Heart right ventricle (tissue), 16 donors: Measurements from ENCODE around the gene LNPK. TPM values are rescaled to one million over a fixed set of nuclear protein-coding genes. Genes with fewer than 3 reads are reported as not detected.

Experiments used
- ATAC-seq, 8 donors: fragments of 200-7000 bp; cut with Tn5 transposase; one replicate each; pipeline ENCODE4 v1.9.1; 2020; ENCODE audit warnings: mild to moderate bottlenecking in 8 of 8, moderate library complexity in 8 of 8, moderate number of reproducible peaks in 1 of 8
- DNase-seq, 2 donors: peaks; one replicate each; pipeline ENCODE4 v3.0.0-alpha.2; 2020
- H3K27ac ChIP-seq, 10 donors: fragments of 200-600 bp; sonication (generic) in 2 of 10; one replicate each; pipeline versions ENCODE4 v1.5.0 to v1.8.0; 2020 to 2022; ENCODE audit warnings: mild to moderate bottlenecking in 3 of 10
- H3K27me3 ChIP-seq, 7 donors: fragments of 200-600 bp; one replicate each; pipeline ENCODE4 v1.8.0; 2021 to 2022; ENCODE audit warnings: mild to moderate bottlenecking in 2 of 7
- H3K36me3 ChIP-seq, 9 donors: fragments of 200-600 bp; sonication (generic) in 1 of 9; one replicate each; pipeline versions ENCODE4 v1.5.0 to v1.8.0; 2020 to 2022; ENCODE audit warnings: mild to moderate bottlenecking in 2 of 9
- H3K4me1 ChIP-seq, 9 donors: fragments of 200-600 bp; sonication (generic) in 1 of 9; one replicate each; pipeline versions ENCODE4 v1.5.0 to v1.8.0; 2020 to 2022; ENCODE audit warnings: mild to moderate bottlenecking in 4 of 9
- H3K4me3 ChIP-seq, 10 donors: fragments of 200-600 bp; sonication (generic) in 2 of 10; one replicate each; pipeline versions ENCODE4 v1.5.0 to v1.8.0; 2020 to 2022; ENCODE audit warnings: mild to moderate bottlenecking in 7 of 10, moderate library complexity in 2 of 10
- H3K9me3 ChIP-seq, 11 donors: fragments of 200-600 bp in 10 of 11; sonication (generic) in 2 of 11; one replicate each; pipeline versions ENCODE4 v1.5.0 to v1.8.0; 2013 to 2022; ENCODE audit warnings: mild to moderate bottlenecking in 2 of 11, control low read depth in 1 of 11, moderate library complexity in 1 of 11
- WGBS, 2 donors: extraction: QIAGEN DNeasy Blood & Tissue Kit; methylation state at CpG; one replicate each; pipeline ENCODE4 v1.1.7; 2013; ENCODE audit warnings: inconsistent platforms in 1 of 2; 5-methylcytosine and 5-hydroxymethylcytosine counted together
- intact Hi-C, 10 donors: fragments of 100-400 bp; cut with DNase I; formaldehyde crosslinking; loops; one replicate each; pipeline versions ENCODE4 v1.11.1 to v1.14.2; 2022
- polyA plus RNA-seq, 2 donors: library from polyadenylated mRNA; stranded (reverse); fragments of 200-250 nt; gene quantifications; one replicate each; pipeline ENCODE4 v1.2.3, GENCODE V29; 2013
- total RNA-seq, 10 donors: library from RNA; stranded (reverse); fragmentation: NEBNext Ultra II Directional in 3 of 10; extraction: Animal tissue kit (Norgen Biotek cat#: 25700) in 3 of 10; gene quantifications; one replicate each; pipeline versions ENCODE4 v1.2.1 to v1.2.4, GENCODE V29; 2021 to 2023
- TF ChIP-seq, protein P1 (sequence below), 9 donors: fragments of 200-600 bp; sonication (generic) in 2 of 9; IDR thresholded peaks; one replicate each; pipeline versions ENCODE4 v1.5.0 to v1.8.0; 2021 to 2022; ENCODE audit warnings: antibody characterized with exemption in 9 of 9, mild to moderate bottlenecking in 5 of 9, moderate library complexity in 1 of 9
- donor health status: Arrhythmogenic right ventricular cardiomyopathy.
- donor health status: ischemic (EF 13 %, LVEDD 7.1; RV severe dilation, severe dysfunction).
- donor health status: healthy with polysubstance abuse.
- donor health status: DM: no; HTN: yes; CAD: no.
- donor health status: DM: no; HTN: no; CAD: no.
- donor health status: ischemic (EF 25% LVEDD 6.9; RV normal size, moderate dysfunction).
- donor health status: ischemic (EF 25% LVEDD 5.7; RV mildly dilated, moderate dysfunction).
- donor health status: healthy.
- donor health status: DM: yes; HTN: yes; CAD: no.
- donor health status: Ischemic cardiomyopathy.
- donor health status: ischemic (EF 35%, LVEDD 5.7; RV mildly dilated, moderate dysfunction).
- donor health status: nonischemic (EF 11% LVEDD 7.7; RV severe dilation, severe dysfunction).
- donor health status: DM: yes; HTN: yes; CAD: no.
- donor health status: PGD.
- donor health status: ischemic (EF 29% LVEDD 5.4; RV normal size, mild dysfunction).
- donor health status: nonischemic (EF 23%, LVEDD 6.1; RV moderate dilation, normal function).

LNPK gene
- total and polyA plus RNA-seq, 12 donors, result 4.9 to 51.3 (median 32.5) TPM

GRCh38 chr2:175929850-175930249, 72.2 kb downstream of the LNPK start:
- intact Hi-C loops, result loop anchor here in 1 of 10 donors (10.0 kb wide), 1 partner anchor 145 kb away; no protein-coding TSS in a partner anchor
- Histone ChIP-seq H3K4me3 (no peak overlapping the region), H3K4me1 (peaks cover 0 to 10% (median 0%) of the 10 kb centered on the region in 9 donors), H3K9me3 (no peaks in the 10 kb centered on the region), H3K27me3 (no peaks in the 10 kb centered on the region), H3K36me3 (peaks cover 0 to 58% (median 6%) of the 10 kb centered on the region in 9 donors), H3K27ac (peak overlapping the region in 4 of 10 donors; percentile 13 to 44 (median 26))
- TF ChIP-seq, protein P1, sequence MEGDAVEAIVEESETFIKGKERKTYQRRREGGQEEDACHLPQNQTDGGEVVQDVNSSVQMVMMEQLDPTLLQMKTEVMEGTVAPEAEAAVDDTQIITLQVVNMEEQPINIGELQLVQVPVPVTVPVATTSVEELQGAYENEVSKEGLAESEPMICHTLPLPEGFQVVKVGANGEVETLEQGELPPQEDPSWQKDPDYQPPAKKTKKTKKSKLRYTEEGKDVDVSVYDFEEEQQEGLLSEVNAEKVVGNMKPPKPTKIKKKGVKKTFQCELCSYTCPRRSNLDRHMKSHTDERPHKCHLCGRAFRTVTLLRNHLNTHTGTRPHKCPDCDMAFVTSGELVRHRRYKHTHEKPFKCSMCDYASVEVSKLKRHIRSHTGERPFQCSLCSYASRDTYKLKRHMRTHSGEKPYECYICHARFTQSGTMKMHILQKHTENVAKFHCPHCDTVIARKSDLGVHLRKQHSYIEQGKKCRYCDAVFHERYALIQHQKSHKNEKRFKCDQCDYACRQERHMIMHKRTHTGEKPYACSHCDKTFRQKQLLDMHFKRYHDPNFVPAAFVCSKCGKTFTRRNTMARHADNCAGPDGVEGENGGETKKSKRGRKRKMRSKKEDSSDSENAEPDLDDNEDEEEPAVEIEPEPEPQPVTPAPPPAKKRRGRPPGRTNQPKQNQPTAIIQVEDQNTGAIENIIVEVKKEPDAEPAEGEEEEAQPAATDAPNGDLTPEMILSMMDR (IDR thresholded peaks at IDR 0.05), result no peak
- ATAC-seq (peak in 6 of 8 donors; percentile 38 to 92 (median 58)), DNase-seq (no peak)
- WGBS, 2 donors, result 43 to 47% methylated on average over 5 of the region's 5 CpGs

DNA sequence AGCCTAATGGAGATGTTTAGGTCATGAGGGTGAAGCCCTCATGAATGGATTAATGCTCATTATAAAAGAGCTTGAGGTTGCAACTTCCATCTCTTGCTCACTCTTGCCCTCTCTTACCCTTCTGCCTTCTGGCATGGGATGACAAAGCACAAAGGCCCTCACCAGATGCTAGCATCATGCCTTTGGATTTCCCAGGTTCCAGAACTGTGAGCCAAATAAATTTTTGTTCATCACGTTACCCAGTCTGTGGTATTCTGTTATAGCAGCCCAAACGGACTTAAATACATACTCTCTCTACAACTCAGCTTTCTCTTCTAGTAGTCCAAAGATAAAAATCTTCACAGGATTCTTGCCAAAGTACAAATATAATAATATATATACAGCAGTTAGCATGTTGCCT, 75.8 kb downstream of the LNPK start:
- Histone ChIP-seq H3K36me3 (peaks cover 0 to 34% (median 6%) of the 10 kb centered on the region in 9 donors), H3K27ac (no peak overlapping the region), H3K27me3 (no peaks in the 10 kb centered on the region), H3K4me3 (no peak overlapping the region), H3K4me1 (peaks cover 0 to 10% (median 0%) of the 10 kb centered on the region in 9 donors), H3K9me3 (peaks cover 0 to 10% (median 0%) of the 10 kb centered on the region in 11 donors)
- no peak for ATAC-seq
- intact Hi-C loops, result loop anchor here in 1 of 10 donors (10.0 kb wide), 1 partner anchor 141 kb away; no protein-coding TSS in a partner anchor
- DNase-seq, result no peak
- 93 to 98% methylated on average over 2 of the region's 2 CpGs for WGBS, 2 donors
- TF ChIP-seq, protein P1 (IDR thresholded peaks at IDR 0.05), result no peak

- Histone ChIP-seq H3K36me3 (peaks cover 0 to 18% (median 6%) of the 10 kb centered on the region in 9 donors), H3K4me1 (peaks cover 0 to 5% (median 0%) of the 10 kb centered on the region in 9 donors), H3K27me3 (no peaks in the 10 kb centered on the region), H3K4me3 (no peak overlapping the region), H3K27ac (no peak overlapping the region), H3K9me3 (peaks cover 0 to 10% (median 0%) of the 10 kb centered on the region in 11 donors)
- WGBS, 2 donors, result 98% methylated on average over 2 of the region's 2 CpGs
- DNase-seq, result no peak
- TF ChIP-seq, protein P1 (IDR thresholded peaks at IDR 0.05), result no peak
- intact Hi-C loops, result loop anchor here in 1 of 10 donors (10.0 kb wide), 1 partner anchor 137 kb away; no protein-coding TSS in a partner anchor
- ATAC-seq, result no peak
These were observed 79.9 kb downstream of the LNPK start for GRCh38 chr2:175922160-175922559.

DNA sequence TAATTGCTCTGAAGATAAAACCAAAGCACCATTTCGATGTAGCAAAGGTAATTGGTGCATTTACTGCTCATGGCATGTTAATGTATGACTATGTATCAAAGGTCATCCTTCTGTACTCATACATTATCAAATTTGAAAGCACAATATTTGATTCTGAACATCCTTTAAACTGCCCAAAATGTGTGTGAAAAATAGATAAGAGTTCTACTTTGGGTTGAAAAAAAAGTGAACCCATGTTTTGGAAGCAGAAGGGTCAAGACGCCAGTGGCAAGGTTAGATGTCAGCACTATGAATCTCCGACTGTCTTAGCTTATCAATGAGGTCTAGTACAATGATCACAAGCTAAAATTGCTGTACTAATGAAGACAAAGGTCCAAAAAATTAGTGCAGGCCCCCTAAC, 83.1 kb downstream of the LNPK start:
- Histone ChIP-seq H3K4me1 (peaks cover 0 to 5% (median 0%) of the 10 kb centered on the region in 9 donors), H3K27ac (no peak overlapping the region), H3K4me3 (no peak overlapping the region), H3K36me3 (no peaks in the 10 kb centered on the region), H3K27me3 (no peaks in the 10 kb centered on the region), H3K9me3 (peaks cover 0 to 10% (median 0%) of the 10 kb centered on the region in 11 donors)
- ATAC-seq, result no peak
- TF ChIP-seq, protein P1 (IDR thresholded peaks at IDR 0.05), result no peak
- intact Hi-C loops, result no loop called here
- WGBS, 2 donors, result 71 to 83% methylated on average over 3 of the region's 3 CpGs
- DNase-seq, result no peak
